LNCAP (cell line): ENCODE data around the gene FOSL2.

Experiments
- TF ChIP-seq, protein P1 (sequence below): fragments of 450-650 bp; IDR thresholded peaks from 2 replicates; pipeline ENCODE4 v1.5.1; 2017; ENCODE audit warnings: mild to moderate bottlenecking

Gene FOSL2

DNA sequence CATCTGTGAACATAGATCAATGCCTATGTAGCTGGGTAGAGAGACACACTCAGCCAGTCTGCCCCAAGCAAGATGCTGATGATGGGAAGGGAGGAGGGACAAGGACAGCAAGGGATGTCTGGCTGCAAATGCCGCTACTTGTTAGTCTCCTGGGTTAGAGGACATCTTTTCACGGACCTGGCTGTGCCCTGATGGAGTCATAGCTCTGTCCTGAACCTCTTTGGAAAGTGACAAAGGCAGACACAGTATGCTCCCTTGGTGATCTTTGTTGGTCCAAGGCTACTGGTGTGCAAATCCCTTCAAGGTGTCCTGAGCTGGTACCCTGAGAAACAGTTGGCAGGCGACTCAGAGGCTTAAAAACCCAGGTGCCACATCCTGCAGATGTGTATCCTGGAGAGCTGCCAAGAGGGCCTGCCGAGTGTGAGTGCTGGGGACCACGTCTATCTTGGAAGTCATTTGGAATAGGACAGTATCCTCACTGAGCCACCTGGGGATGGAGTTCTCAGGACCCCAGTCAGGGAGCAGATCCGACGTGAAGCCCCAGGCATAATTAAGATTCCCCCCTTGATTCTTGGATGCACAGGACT lies 10.8 kb downstream of the FOSL2 start:
- TF ChIP-seq, protein P1, sequence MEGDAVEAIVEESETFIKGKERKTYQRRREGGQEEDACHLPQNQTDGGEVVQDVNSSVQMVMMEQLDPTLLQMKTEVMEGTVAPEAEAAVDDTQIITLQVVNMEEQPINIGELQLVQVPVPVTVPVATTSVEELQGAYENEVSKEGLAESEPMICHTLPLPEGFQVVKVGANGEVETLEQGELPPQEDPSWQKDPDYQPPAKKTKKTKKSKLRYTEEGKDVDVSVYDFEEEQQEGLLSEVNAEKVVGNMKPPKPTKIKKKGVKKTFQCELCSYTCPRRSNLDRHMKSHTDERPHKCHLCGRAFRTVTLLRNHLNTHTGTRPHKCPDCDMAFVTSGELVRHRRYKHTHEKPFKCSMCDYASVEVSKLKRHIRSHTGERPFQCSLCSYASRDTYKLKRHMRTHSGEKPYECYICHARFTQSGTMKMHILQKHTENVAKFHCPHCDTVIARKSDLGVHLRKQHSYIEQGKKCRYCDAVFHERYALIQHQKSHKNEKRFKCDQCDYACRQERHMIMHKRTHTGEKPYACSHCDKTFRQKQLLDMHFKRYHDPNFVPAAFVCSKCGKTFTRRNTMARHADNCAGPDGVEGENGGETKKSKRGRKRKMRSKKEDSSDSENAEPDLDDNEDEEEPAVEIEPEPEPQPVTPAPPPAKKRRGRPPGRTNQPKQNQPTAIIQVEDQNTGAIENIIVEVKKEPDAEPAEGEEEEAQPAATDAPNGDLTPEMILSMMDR, result no peak

DNA sequence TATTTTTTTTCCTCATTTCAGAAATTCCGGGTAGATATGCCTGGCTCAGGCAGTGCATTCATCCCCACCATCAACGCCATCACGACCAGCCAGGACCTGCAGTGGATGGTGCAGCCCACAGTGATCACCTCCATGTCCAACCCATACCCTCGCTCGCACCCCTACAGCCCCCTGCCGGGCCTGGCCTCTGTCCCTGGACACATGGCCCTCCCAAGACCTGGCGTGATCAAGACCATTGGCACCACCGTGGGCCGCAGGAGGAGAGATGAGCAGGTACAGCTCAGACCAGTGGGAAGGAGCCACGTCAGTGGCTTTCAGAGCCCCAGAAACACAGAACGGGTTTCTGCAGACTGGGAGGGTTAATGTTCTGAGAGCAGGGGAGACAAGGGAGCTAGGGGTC lies 11.4 kb downstream of the FOSL2 start:
- TF ChIP-seq, protein P1, result no peak

- TF ChIP-seq, protein P1, result no peak
Measured at GRCh38 chr2:28405537-28405936, 12.9 kb downstream of the FOSL2 start.

DNA sequence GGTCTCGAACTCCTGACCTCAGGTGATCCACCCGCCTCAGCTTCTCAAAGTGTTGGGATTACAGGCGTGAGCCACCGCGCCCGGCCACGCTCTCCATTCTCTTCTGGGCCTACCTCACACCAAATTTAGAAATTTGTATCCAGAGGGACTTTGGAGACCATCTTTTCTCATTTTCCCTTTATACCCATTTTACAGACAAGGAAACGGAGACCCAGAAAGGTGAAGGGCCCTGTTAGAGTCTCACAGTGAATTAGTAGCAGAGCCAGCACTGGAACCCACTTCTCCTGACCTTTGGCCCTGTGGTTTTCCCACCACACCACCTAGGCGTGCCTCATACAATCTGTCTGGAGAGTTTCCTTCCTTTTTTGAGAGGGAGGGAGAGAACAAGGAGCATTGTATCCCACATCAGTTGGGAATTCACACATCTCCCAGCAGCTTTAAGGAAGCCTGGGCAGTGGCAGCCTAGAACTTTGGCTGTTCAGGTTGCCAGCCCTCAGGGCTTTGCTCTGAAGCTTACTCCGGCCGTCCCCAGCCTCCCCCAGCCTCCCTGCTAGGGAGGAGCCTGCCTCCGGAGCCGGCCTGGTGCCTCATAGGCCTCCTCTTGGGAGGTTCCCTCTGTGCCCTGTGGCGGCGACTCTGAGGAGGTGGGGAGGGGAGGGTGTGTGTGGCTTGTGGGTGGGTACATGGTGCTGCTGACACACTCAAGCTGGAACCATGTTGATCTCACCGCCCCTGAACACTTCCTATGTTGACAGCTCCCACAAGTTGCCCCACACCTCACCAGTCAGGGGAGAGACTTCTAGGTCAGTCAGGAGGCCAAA lies 13.8 kb downstream of the FOSL2 start:
- TF ChIP-seq, protein P1, result no peak

GRCh38 chr2:28407131-28407975 lies 14.7 kb downstream of the FOSL2 start:
- TF ChIP-seq, protein P1, result no peak

GRCh38 chr2:28407976-28408690 lies 15.5 kb downstream of the FOSL2 start:
- TF ChIP-seq, protein P1, result no peak
